Small intestine (tissue), 7 donors: ENCODE measurements around the gene IL22RA2. TPM values are rescaled to one million over a fixed set of nuclear protein-coding genes. Genes with fewer than 3 reads are reported as not detected.
A peak's percentile ranks its signal among the peaks of the same experiment; 100 is the strongest.

Source experiments
- DNase-seq, 2 donors: peaks; one replicate each; pipeline versions ENCODE4 v3.0.0 to v3.0.0-alpha.2; 2013
- FAIRE-seq: peaks from 2 replicates; lab custom pipeline; 2012; peaks lifted over from hg19 to GRCh38; lab: Jason Lieb, UNC
- H3K27ac ChIP-seq, 3 donors: one replicate each; pipeline ENCODE4 v1.5.1; 2013; ENCODE audit warnings: low read length in 2 of 3, mild to moderate bottlenecking in 2 of 3, control low read depth in 1 of 3, inconsistent platforms in 1 of 3, low read depth in 1 of 3, moderate library complexity in 1 of 3
- H3K27me3 ChIP-seq, 3 donors: one replicate each; pipeline ENCODE4 v1.6.1; 2013; ENCODE audit warnings: low read length in 3 of 3, inconsistent platforms in 1 of 3; ENCODE audit not compliant: control insufficient read depth in 3 of 3, insufficient read depth in 3 of 3
- H3K36me3 ChIP-seq, 3 donors: one replicate each; pipeline ENCODE4 v1.6.1; 2013; ENCODE audit warnings: low read length in 3 of 3, inconsistent platforms in 1 of 3, low read depth in 1 of 3, mild to moderate bottlenecking in 1 of 3, moderate library complexity in 1 of 3; ENCODE audit not compliant: control insufficient read depth in 3 of 3, insufficient read depth in 2 of 3
- H3K4me1 ChIP-seq, 3 donors: one replicate each; pipeline ENCODE4 v1.6.1; 2013; ENCODE audit warnings: low read length in 2 of 3, inconsistent platforms in 1 of 3, low read depth in 1 of 3, mild to moderate bottlenecking in 1 of 3, moderate library complexity in 1 of 3; ENCODE audit not compliant: control insufficient read depth in 3 of 3, insufficient read depth in 2 of 3
- H3K4me3 ChIP-seq, 3 donors: one replicate each; pipeline ENCODE4 v1.5.1; 2013; ENCODE audit warnings: low read length in 3 of 3, control low read depth in 1 of 3, inconsistent platforms in 1 of 3, low read depth in 1 of 3, mild to moderate bottlenecking in 1 of 3, moderate library complexity in 1 of 3
- H3K9me3 ChIP-seq, 2 donors: one replicate each; pipeline ENCODE4 v1.6.1; 2013; ENCODE audit warnings: low read depth in 1 of 2, low read length in 1 of 2; ENCODE audit not compliant: control insufficient read depth in 2 of 2, insufficient read depth in 1 of 2
- WGBS, 3 donors: extraction: QIAGEN DNeasy Blood & Tissue Kit; methylation state at CpG; one replicate each; pipeline ENCODE4 v1.1.7; 2013; 5-methylcytosine and 5-hydroxymethylcytosine counted together
- polyA plus RNA-seq, 4 donors: library from polyadenylated mRNA; stranded (reverse) in 3 of 4; unstranded in 1 of 4; fragments of 200-250 nt in 3 of 4; fragments of 120-200 nt in 1 of 4; gene quantifications; one replicate each; pipeline versions ENCODE4 v1.2.1 to v1.2.3, GENCODE V29; 2013
- donor health status: healthy with polysubstance abuse.
- donor health status: control.
- donor health status: control.
- donor health status: Bipolar disorder and iron deficiency.
- donor health status: healthy.

Gene IL22RA2
- polyA plus RNA-seq, 4 donors: 0.01 to 0.41 TPM; not detected in 2

- DNase-seq: no peak
- Histone ChIP-seq H3K27ac (no peak overlapping the region), H3K9me3 (no peaks in the 10 kb centered on the region), H3K4me3 (no peak overlapping the region), H3K4me1 (no peaks in the 10 kb centered on the region), H3K27me3 (no peaks in the 10 kb centered on the region), H3K36me3 (no peaks in the 10 kb centered on the region)
- FAIRE-seq: no peak
- WGBS, 3 donors: 81 to 88% (median 83%) methylated on average over 4 of the region's 4 CpGs
Observed at GRCh38 chr6:137145421-137145820, 28.0 kb downstream of the IL22RA2 start.

- FAIRE-seq: peak; percentile 23
- WGBS, 3 donors: 64 to 77% (median 66%) methylated on average over 1 of the region's 1 CpG
- Histone ChIP-seq H3K36me3 (no peaks in the 10 kb centered on the region), H3K27me3 (peaks cover 0 to 3% (median 0%) of the 10 kb centered on the region in 3 donors), H3K4me1 (no peaks in the 10 kb centered on the region), H3K9me3 (peaks cover 0 to 18% of the 10 kb centered on the region in 2 donors), H3K4me3 (no peak overlapping the region), H3K27ac (no peak overlapping the region)
- DNase-seq: no peak
Observed at GRCh38 chr6:137136065-137136464, 37.4 kb downstream of the IL22RA2 start.

GRCh38 chr6:137134483-137134882, 39.0 kb downstream of the IL22RA2 start:
- Histone ChIP-seq H3K9me3 (peaks cover 0 to 18% of the 10 kb centered on the region in 2 donors), H3K36me3 (no peaks in the 10 kb centered on the region), H3K27ac (no peak overlapping the region), H3K4me3 (no peak overlapping the region), H3K27me3 (peaks cover 0 to 3% (median 0%) of the 10 kb centered on the region in 3 donors), H3K4me1 (no peaks in the 10 kb centered on the region)
- DNase-seq (no peak), FAIRE-seq (no peak)
- WGBS, 3 donors: 86 to 97% (median 87%) methylated on average over 1 of the region's 1 CpG

DNA sequence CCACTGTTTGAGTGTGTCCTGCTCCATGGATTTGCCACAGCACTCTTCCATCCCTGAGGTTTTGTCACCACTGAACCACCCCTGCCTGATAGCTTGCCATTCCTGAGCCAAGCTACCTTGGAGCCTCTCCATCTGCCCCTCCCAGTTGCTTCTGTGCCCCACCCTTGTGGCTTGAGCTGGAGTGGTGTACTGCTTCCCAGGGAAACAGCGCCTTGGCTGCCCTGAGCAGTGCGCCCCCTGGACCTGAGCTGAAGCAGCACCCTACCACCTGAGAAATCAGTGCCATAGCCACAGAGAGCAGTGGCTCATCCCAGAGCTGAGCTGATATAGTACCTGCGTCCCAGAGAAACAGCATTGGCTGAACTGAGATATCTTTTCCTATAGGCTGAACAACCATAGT, 40.3 kb downstream of the IL22RA2 start:
- no peaks in the 10 kb centered on the region for H3K36me3 ChIP-seq
- DNase-seq (peak in 1 of 2 donors; percentile 14), FAIRE-seq (no peak)
- WGBS, 3 donors: 91 to 97% (median 91%) methylated on average over 3 of the region's 3 CpGs
- H3K27ac ChIP-seq: no peak overlapping the region
- peaks cover 0 to 3% (median 0%) of the 10 kb centered on the region in 3 donors for H3K27me3 ChIP-seq
- H3K9me3 ChIP-seq: peaks cover 0 to 18% of the 10 kb centered on the region in 2 donors
- H3K4me3 ChIP-seq: no peak overlapping the region
- no peaks in the 10 kb centered on the region for H3K4me1 ChIP-seq

DNA sequence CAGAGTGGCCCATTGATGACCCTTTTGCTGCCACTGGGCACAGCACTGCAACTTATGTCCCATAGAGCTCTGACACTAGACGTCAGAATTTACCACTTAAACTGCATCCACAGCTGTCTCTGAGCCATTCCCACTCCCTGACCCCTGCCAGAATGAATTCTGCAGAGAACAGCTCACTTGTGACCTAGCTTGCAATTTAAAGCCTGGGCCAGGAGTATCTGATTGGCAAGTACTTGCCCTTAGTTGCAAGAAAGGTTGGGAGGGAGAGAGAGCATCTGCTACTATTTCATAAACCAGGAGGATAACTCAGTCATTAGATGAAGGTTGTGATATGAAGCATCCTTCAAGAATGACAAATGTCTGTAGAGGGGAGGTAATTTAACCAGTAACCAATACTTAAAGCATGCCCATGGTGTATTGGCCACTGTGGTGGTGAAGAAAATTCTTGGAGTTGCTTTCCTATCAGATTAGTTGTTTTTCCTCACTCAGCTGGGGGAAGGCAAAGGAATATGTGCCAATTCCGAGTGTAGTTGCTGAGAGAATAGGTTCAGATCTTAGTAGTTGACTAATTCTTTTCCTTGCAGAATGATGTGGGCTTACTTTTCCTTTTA, 46.5 kb downstream of the IL22RA2 start:
- WGBS, 3 donors: 70 to 82% (median 81%) methylated on average over 2 of the region's 2 CpGs
- Histone ChIP-seq H3K27ac (no peak overlapping the region), H3K9me3 (no peaks in the 10 kb centered on the region), H3K36me3 (no peaks in the 10 kb centered on the region), H3K4me1 (no peaks in the 10 kb centered on the region), H3K4me3 (no peak overlapping the region), H3K27me3 (no peaks in the 10 kb centered on the region)
- DNase-seq: no peak
- FAIRE-seq: no peak

GRCh38 chr6:137123078-137123477, 50.4 kb downstream of the IL22RA2 start:
- H3K4me1 ChIP-seq: peaks cover 0 to 13% (median 0%) of the 10 kb centered on the region in 3 donors
- no peaks in the 10 kb centered on the region for H3K36me3 ChIP-seq
- H3K4me3 ChIP-seq: no peak overlapping the region
- no peaks in the 10 kb centered on the region for H3K27me3 ChIP-seq
- DNase-seq: no peak
- peaks cover 0 to 22% of the 10 kb centered on the region in 2 donors for H3K9me3 ChIP-seq
- 83 to 94% (median 89%) methylated on average over 2 of the region's 2 CpGs for WGBS, 3 donors
- no peak overlapping the region for H3K27ac ChIP-seq
- FAIRE-seq: no peak

GRCh38 chr6:137122612-137123011, 50.8 kb downstream of the IL22RA2 start:
- peak; percentile 16 to 85 for DNase-seq
- peak; percentile 5 for FAIRE-seq
- WGBS, 3 donors: 49 to 79% (median 55%) methylated on average over 4 of the region's 4 CpGs

DNA sequence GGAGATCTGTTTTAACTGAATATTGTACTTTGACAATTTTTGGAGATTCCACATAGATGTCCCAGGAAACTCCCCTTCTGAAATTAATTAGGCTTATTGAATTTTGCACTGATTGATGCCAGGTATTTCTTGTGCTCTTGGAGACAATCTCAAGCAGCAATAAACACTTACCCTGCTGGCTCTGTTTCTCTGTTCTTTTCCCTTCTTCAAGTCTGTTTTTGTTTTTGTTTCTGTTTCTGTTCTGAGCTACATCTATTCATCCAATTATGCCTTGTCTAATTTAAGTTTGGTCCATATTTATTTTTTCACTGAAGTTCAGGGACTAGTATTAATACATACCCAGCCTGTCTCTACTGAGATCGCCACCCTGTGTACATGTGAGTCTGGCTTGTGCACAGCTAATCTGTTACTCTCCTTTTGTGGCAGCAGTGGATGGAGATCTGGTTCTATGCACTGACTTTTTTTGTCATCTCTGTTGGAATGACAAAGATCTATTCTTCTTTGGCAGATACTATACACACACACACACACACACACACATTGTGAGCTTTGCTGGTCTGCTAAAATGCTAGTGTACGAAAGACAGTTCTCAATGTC, 51.9 kb downstream of the IL22RA2 start:
- DNase-seq (peak in 1 of 2 donors; percentile 14), FAIRE-seq (no peak)
- WGBS, 3 donors: 69 to 95% (median 88%) methylated on average over 2 of the region's 2 CpGs
- peaks cover 0 to 13% (median 0%) of the 10 kb centered on the region in 3 donors for H3K4me1 ChIP-seq
- peaks cover 0 to 23% of the 10 kb centered on the region in 2 donors for H3K9me3 ChIP-seq
- H3K27ac ChIP-seq: peak overlapping the region in 1 of 3 donors; percentile 63
- no peak overlapping the region for H3K4me3 ChIP-seq
- H3K36me3 ChIP-seq: no peaks in the 10 kb centered on the region
- H3K27me3 ChIP-seq: no peaks in the 10 kb centered on the region

More at GRCh38 chr6:137122612-137123011, 50.8 kb downstream of the IL22RA2 start:
- no peak overlapping the region for H3K27ac ChIP-seq
- H3K36me3 ChIP-seq: no peaks in the 10 kb centered on the region
- peaks cover 0 to 23% of the 10 kb centered on the region in 2 donors for H3K9me3 ChIP-seq
- H3K27me3 ChIP-seq: no peaks in the 10 kb centered on the region
- no peak overlapping the region for H3K4me3 ChIP-seq
- H3K4me1 ChIP-seq: peaks cover 0 to 13% (median 0%) of the 10 kb centered on the region in 3 donors
